HG03439 (cell line): ENCODE measurements around the gene KRTAP5-3.
"Not testable (repeated sequence)": the region's sequence is repeated elsewhere in the genome, so short reads cannot be mapped to it uniquely, and the experiment has no call there.

Experiments used
- ATAC-seq: cut with Tn5 transposase; IDR thresholded peaks from one replicate; pipeline ENCODE4 v1.9.1; 2021; ENCODE audit warnings: mild to moderate bottlenecking, moderate library complexity; ENCODE audit not compliant: unreplicated experiment

The KRTAP5-3 gene

GRCh38 chr11:1608363-1608762 lies at the start of gene KRTAP5-3:
TSS of gene KRTAP5-3 (minus strand) at chr11:1608463. CDS start at chr11:1608385, 78 bp downstream.
- ATAC-seq, result no peak

GRCh38 chr11:1656670-1657069 lies 48.4 kb upstream of the KRTAP5-3 start:
- ATAC-seq, result no peak

- no peak for ATAC-seq
These were observed 47.8 kb upstream of the KRTAP5-3 start for GRCh38 chr11:1656061-1656441.

- ATAC-seq, result no peak
These were observed 47.2 kb upstream of the KRTAP5-3 start for GRCh38 chr11:1655168-1656060.

- no peak for ATAC-seq
These were observed 46.3 kb upstream of the KRTAP5-3 start for GRCh38 chr11:1654388-1655167.

- ATAC-seq, result no peak
These were observed 45.5 kb upstream of the KRTAP5-3 start for GRCh38 chr11:1653541-1654387.

GRCh38 chr11:1652771-1653540 lies 44.7 kb upstream of the KRTAP5-3 start:
- no peak for ATAC-seq

GRCh38 chr11:1652442-1652770 lies 44.1 kb upstream of the KRTAP5-3 start:
- ATAC-seq, result no peak

- ATAC-seq, result no peak
These were observed 43.8 kb upstream of the KRTAP5-3 start for GRCh38 chr11:1652026-1652425.

- ATAC-seq, result no peak
These were observed 43.2 kb upstream of the KRTAP5-3 start for GRCh38 chr11:1651411-1651980.

- no peak for ATAC-seq
These were observed 42.6 kb upstream of the KRTAP5-3 start for GRCh38 chr11:1650918-1651262.

- no peak for ATAC-seq
These were observed 42.0 kb upstream of the KRTAP5-3 start for GRCh38 chr11:1650034-1650917.

GRCh38 chr11:1648653-1649420 lies 40.6 kb upstream of the KRTAP5-3 start:
- ATAC-seq, result no peak

GRCh38 chr11:1647901-1648652 lies 39.8 kb upstream of the KRTAP5-3 start:
- no peak for ATAC-seq

GRCh38 chr11:1646540-1646939 lies 38.3 kb upstream of the KRTAP5-3 start:
- ATAC-seq, result not testable (repeated sequence)

- ATAC-seq, result no peak
These were observed 37.1 kb upstream of the KRTAP5-3 start for GRCh38 chr11:1645357-1645821.

GRCh38 chr11:1644601-1645356 lies 36.5 kb upstream of the KRTAP5-3 start:
- no peak for ATAC-seq
